Activated T-helper 2 cell treated with anti-CD3 and anti-CD28 coated beads, Interferon-gamma antibody, Interleukin-2, Interleukin-4, amounts not matched to agents 10 μg/mL and 5 μg/mL and 100 μg/mL, durations not matched to agents 14 hours and 24 hours and 36 hours (primary cell): ENCODE results near the gene RNF13. TPM values are rescaled to one million over a fixed set of nuclear protein-coding genes. Genes with fewer than 3 reads are reported as not detected.
"Not testable (repeated sequence)": the region's sequence is repeated elsewhere in the genome, so short reads cannot be mapped to it uniquely, and the experiment has no call there.

ENCODE experiments used
- DNase-seq: peaks from one replicate; pipeline ENCODE4 v3.0.0; 2021; ENCODE audit warnings: low spot score
- H3K27ac Mint-ChIP-seq: one replicate; pipeline ENCODE4 v1.8.0; 2021; ENCODE audit warnings: mixed read lengths
- H3K27me3 Mint-ChIP-seq: one replicate; pipeline ENCODE4 v1.8.0; 2021; ENCODE audit warnings: low read depth, mixed read lengths
- H3K36me3 Mint-ChIP-seq: one replicate; pipeline ENCODE4 v1.8.0; 2021; ENCODE audit warnings: low read depth, mixed read lengths
- H3K4me1 Mint-ChIP-seq: one replicate; pipeline ENCODE4 v1.8.0; 2021; ENCODE audit warnings: low read depth, mixed read lengths
- H3K4me3 Mint-ChIP-seq: one replicate; pipeline ENCODE4 v1.8.0; 2021; ENCODE audit warnings: low read depth, mild to moderate bottlenecking, moderate library complexity, mixed read lengths
- H3K9me3 Mint-ChIP-seq: one replicate; pipeline ENCODE4 v1.8.0; 2021; ENCODE audit warnings: mixed read lengths
- intact Hi-C: fragments of 100-400 bp; cut with micrococcal nuclease; formaldehyde crosslinking; loops from one replicate; pipeline ENCODE4 v1.15.1; 2023
- total RNA-seq: library from RNA; stranded (reverse); gene quantifications from 2 replicates; pipeline ENCODE4 v1.2.3, GENCODE V29; 2022

Gene RNF13
- total RNA-seq, 1 donor from 2014 or later = 33.5 TPM

GRCh38 chr3:149850787-149851584 lies 38.0 kb downstream of the RNF13 start:
- intact Hi-C loops = no loop called here
- Mint-ChIP-seq H3K4me3 (no peak overlapping the region), H3K27me3 (no peaks in the 10 kb centered on the region), H3K27ac (no peak overlapping the region), H3K9me3 (no peaks in the 10 kb centered on the region), H3K4me1 (peaks cover 1% of the 10 kb centered on the region), H3K36me3 (peaks cover 66% of the 10 kb centered on the region)
- DNase-seq = no peak

DNA sequence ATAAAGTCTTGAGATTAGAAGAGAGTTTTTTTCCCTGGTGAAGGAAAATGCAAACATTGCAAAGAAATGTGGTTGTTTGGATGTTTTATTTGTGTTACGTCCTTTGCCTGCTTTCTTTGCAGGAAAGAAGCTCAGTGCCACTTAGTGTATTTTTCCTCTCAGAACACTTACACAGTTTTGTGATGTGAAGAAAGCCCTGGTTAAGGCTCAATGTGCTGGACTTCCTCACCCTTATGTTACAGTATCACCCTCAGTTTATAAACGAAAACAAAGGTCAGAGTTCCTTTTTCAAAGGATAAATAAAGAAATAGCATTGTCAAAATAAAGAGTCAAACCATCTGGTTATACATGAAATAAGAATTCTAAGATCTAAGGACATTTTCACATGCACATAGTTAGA lies 45.9 kb downstream of the RNF13 start:
- H3K27me3 Mint-ChIP-seq = no peaks in the 10 kb centered on the region
- no peak overlapping the region for H3K4me3 Mint-ChIP-seq
- peaks cover 2% of the 10 kb centered on the region for H3K4me1 Mint-ChIP-seq
- H3K9me3 Mint-ChIP-seq = no peaks in the 10 kb centered on the region
- peaks cover 53% of the 10 kb centered on the region for H3K36me3 Mint-ChIP-seq
- no peak overlapping the region for H3K27ac Mint-ChIP-seq
- no peak for DNase-seq
- intact Hi-C loops = no loop called here

GRCh38 chr3:149860881-149861280 lies 47.9 kb downstream of the RNF13 start:
- H3K27ac Mint-ChIP-seq = no peak overlapping the region
- no peak overlapping the region for H3K4me3 Mint-ChIP-seq
- intact Hi-C loops = no loop called here
- peaks cover 49% of the 10 kb centered on the region for H3K36me3 Mint-ChIP-seq
- no peak for DNase-seq
- peaks cover 4% of the 10 kb centered on the region for H3K9me3 Mint-ChIP-seq
- H3K27me3 Mint-ChIP-seq = no peaks in the 10 kb centered on the region
- peaks cover 2% of the 10 kb centered on the region for H3K4me1 Mint-ChIP-seq

DNA sequence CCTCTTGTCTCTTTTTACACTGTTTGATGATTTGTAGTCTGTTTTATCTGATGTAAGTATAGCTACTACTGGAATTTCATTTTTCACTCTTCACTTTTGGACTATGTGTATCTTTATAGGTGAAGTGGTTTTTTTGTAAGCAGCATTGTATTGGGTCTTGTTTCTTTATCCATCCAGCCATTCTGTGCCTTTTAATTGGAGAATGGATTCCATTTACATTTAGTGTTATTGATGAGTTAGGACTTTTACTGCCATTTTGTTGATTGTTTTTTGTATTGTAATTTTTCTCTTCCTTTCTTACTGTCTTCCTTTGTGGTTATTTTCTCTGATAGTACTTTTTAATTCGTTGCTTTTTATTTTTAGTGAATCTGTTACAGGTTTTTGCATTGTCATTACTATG lies 54.5 kb downstream of the RNF13 start:
- Mint-ChIP-seq H3K27me3 (no peaks in the 10 kb centered on the region), H3K4me3 (no peak overlapping the region), H3K27ac (no peak overlapping the region), H3K9me3 (peaks cover 39% of the 10 kb centered on the region), H3K4me1 (peaks cover 4% of the 10 kb centered on the region), H3K36me3 (peaks cover 58% of the 10 kb centered on the region)
- intact Hi-C loops = no loop called here
- DNase-seq = no peak

GRCh38 chr3:149871855-149872254 lies 58.8 kb downstream of the RNF13 start:
- Mint-ChIP-seq H3K36me3 (peaks cover 40% of the 10 kb centered on the region), H3K27ac (no peak overlapping the region), H3K9me3 (peaks cover 31% of the 10 kb centered on the region), H3K27me3 (no peaks in the 10 kb centered on the region), H3K4me1 (peaks cover 6% of the 10 kb centered on the region), H3K4me3 (no peak overlapping the region)
- intact Hi-C loops = no loop called here
- no peak for DNase-seq

GRCh38 chr3:149872589-149872988 lies 59.6 kb downstream of the RNF13 start:
- Mint-ChIP-seq H3K36me3 (peaks cover 34% of the 10 kb centered on the region), H3K4me3 (no peak overlapping the region), H3K27me3 (no peaks in the 10 kb centered on the region), H3K27ac (no peak overlapping the region), H3K4me1 (peaks cover 6% of the 10 kb centered on the region), H3K9me3 (peaks cover 23% of the 10 kb centered on the region)
- DNase-seq = no peak
- intact Hi-C loops = no loop called here

- no peak for DNase-seq
- Mint-ChIP-seq H3K4me1 (peaks cover 5% of the 10 kb centered on the region), H3K36me3 (peaks cover 8% of the 10 kb centered on the region), H3K4me3 (no peak overlapping the region), H3K27me3 (no peaks in the 10 kb centered on the region), H3K9me3 (no peaks in the 10 kb centered on the region), H3K27ac (no peak overlapping the region)
- intact Hi-C loops = no loop called here
Measured at GRCh38 chr3:149877668-149878067, 64.7 kb downstream of the RNF13 start.

- H3K27me3 Mint-ChIP-seq = no peaks in the 10 kb centered on the region
- H3K4me1 Mint-ChIP-seq = peaks cover 5% of the 10 kb centered on the region
- no peak overlapping the region for H3K4me3 Mint-ChIP-seq
- intact Hi-C loops = no loop called here
- no peak for DNase-seq
- H3K36me3 Mint-ChIP-seq = peaks cover 12% of the 10 kb centered on the region
- no peak overlapping the region for H3K27ac Mint-ChIP-seq
- H3K9me3 Mint-ChIP-seq = peaks cover 9% of the 10 kb centered on the region
Measured at GRCh38 chr3:149879872-149880271, 66.9 kb downstream of the RNF13 start.

DNA sequence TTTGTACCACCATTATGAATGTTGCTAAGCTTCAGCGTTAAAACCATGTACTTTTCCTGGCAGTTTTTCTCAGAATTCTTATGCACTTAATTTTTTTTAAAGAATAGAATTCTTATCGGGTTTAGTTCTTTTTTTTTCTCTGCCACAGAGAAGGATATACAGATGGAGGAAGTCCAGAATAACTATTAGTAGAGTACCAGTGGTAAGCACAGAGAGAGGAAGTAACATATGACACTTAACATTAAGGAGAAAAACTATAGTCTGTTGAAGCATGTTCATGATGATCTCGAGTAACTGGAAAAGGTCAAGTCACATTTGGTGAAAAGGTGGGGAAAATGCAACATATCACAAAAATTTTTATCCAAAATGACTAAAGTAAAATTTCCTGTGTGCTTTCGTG lies 68.9 kb downstream of the RNF13 start:
- H3K9me3 Mint-ChIP-seq = peaks cover 10% of the 10 kb centered on the region
- peaks cover 13% of the 10 kb centered on the region for H3K4me1 Mint-ChIP-seq

DNA sequence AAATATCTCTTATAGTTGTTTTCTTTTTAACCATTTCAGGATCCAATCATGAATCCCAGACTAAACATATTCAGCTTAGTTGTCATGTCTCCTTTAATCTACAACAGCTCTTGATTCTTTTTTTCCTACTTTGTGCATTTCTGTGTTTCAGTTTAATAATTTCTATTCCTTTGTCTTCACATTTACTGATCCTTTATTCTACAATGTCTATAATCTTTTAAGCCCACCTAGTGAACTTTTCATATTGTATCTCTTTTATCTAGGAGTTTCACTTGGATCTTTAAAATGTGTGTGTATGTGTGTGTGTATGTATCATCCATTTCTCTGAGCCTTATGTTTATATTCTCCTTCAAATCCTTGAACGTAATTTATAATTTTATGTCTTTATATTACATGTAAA lies 70.1 kb downstream of the RNF13 start:
- H3K4me1 Mint-ChIP-seq = peaks cover 13% of the 10 kb centered on the region
- H3K4me3 Mint-ChIP-seq = no peak overlapping the region
- H3K9me3 Mint-ChIP-seq = peaks cover 10% of the 10 kb centered on the region
- H3K27me3 Mint-ChIP-seq = no peaks in the 10 kb centered on the region
- intact Hi-C loops = no loop called here
- H3K27ac Mint-ChIP-seq = no peak overlapping the region
- DNase-seq = no peak
- H3K36me3 Mint-ChIP-seq = peaks cover 19% of the 10 kb centered on the region

More for the DNA sequence above, 68.9 kb downstream of the RNF13 start:
- H3K36me3 Mint-ChIP-seq = peaks cover 16% of the 10 kb centered on the region
- no peak for DNase-seq
- intact Hi-C loops = no loop called here
- H3K27ac Mint-ChIP-seq = no peak overlapping the region
- H3K27me3 Mint-ChIP-seq = no peaks in the 10 kb centered on the region
- no peak overlapping the region for H3K4me3 Mint-ChIP-seq

DNA sequence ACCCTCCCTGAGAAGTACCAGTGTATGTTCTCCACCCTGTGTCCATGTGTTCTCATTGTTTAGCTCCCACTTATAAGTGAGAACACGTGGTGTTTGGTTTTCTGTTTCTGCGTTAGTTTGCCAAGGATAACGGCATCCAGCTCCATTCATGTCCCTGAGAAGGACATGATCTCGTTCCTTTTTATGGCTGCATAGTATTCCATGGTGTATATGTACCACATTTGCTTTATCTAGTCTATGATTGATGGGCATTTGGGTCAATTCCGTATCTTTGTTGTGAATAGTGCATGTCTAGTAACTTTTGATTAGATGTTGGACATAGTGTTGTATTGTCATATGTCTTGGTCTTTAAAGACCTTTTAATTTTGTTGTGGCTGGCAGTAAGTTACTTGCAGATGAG lies 70.8 kb downstream of the RNF13 start:
- H3K27me3 Mint-ChIP-seq, H3K4me3 Mint-ChIP-seq, intact Hi-C loops, DNase-seq, H3K27ac Mint-ChIP-seq: not testable (repeated sequence)
- peaks cover 19% of the 10 kb centered on the region for H3K36me3 Mint-ChIP-seq
- H3K4me1 Mint-ChIP-seq = peaks cover 13% of the 10 kb centered on the region
- peaks cover 10% of the 10 kb centered on the region for H3K9me3 Mint-ChIP-seq

- H3K9me3 Mint-ChIP-seq = peaks cover 10% of the 10 kb centered on the region
- intact Hi-C loops, H3K4me3 Mint-ChIP-seq, H3K27me3 Mint-ChIP-seq, H3K27ac Mint-ChIP-seq, DNase-seq: not testable (repeated sequence)
- H3K4me1 Mint-ChIP-seq = peaks cover 13% of the 10 kb centered on the region
- peaks cover 20% of the 10 kb centered on the region for H3K36me3 Mint-ChIP-seq
Measured at GRCh38 chr3:149884848-149885247, 71.8 kb downstream of the RNF13 start.

- peaks cover 15% of the 10 kb centered on the region for H3K4me1 Mint-ChIP-seq
- no peak overlapping the region for H3K4me3 Mint-ChIP-seq
- DNase-seq = no peak
- intact Hi-C loops = no loop called here
- no peaks in the 10 kb centered on the region for H3K27me3 Mint-ChIP-seq
- no peak overlapping the region for H3K27ac Mint-ChIP-seq
- H3K9me3 Mint-ChIP-seq = peaks cover 10% of the 10 kb centered on the region
- H3K36me3 Mint-ChIP-seq = peaks cover 21% of the 10 kb centered on the region
Measured at GRCh38 chr3:149886957-149887356, 73.9 kb downstream of the RNF13 start.
